Stimulated activated CD4-positive, alpha-beta T cell treated with anti-CD3 and anti-CD28 coated beads, Interleukin-12 subunit alpha, Interleukin-12 subunit beta, amount 100 ng/mL, for 4 hours (primary cell): ENCODE data around the gene PROM1.

Experiments
- DNase-seq: peaks from one replicate; pipeline ENCODE4 v3.0.0-alpha.2; 2020

Gene PROM1

GRCh38 chr4:16023776-16024408 is 59.9 kb downstream of the PROM1 start:
- no peak for DNase-seq

- DNase-seq = no peak
Observed at GRCh38 chr4:16021804-16022560, 61.8 kb downstream of the PROM1 start.

GRCh38 chr4:16019649-16020048 is 64.2 kb downstream of the PROM1 start:
- DNase-seq = no peak

- no peak for DNase-seq
Observed at GRCh38 chr4:16018841-16019240, 65.0 kb downstream of the PROM1 start.

GRCh38 chr4:16018061-16018676 is 65.7 kb downstream of the PROM1 start:
- no peak for DNase-seq

GRCh38 chr4:16016536-16016935 is 67.3 kb downstream of the PROM1 start:
- DNase-seq = no peak

- no peak for DNase-seq
Observed at GRCh38 chr4:16011173-16011572, 72.7 kb downstream of the PROM1 start.

GRCh38 chr4:16009153-16009552 is 74.7 kb downstream of the PROM1 start:
- no peak for DNase-seq

GRCh38 chr4:16007471-16008095 is 76.2 kb downstream of the PROM1 start:
- DNase-seq = no peak

GRCh38 chr4:16006771-16007446 is 76.9 kb downstream of the PROM1 start:
- no peak for DNase-seq

- no peak for DNase-seq
Observed at GRCh38 chr4:16005676-16006075, 78.1 kb downstream of the PROM1 start.

GRCh38 chr4:16001484-16001858 is 82.4 kb downstream of the PROM1 start:
- DNase-seq = peak; percentile 20

- DNase-seq = no peak
Observed at GRCh38 chr4:16000708-16001483, 82.9 kb downstream of the PROM1 start.

- DNase-seq = no peak
Observed at GRCh38 chr4:15996773-15997172, 87.0 kb downstream of the PROM1 start.

GRCh38 chr4:15995826-15996225 is 88.0 kb downstream of the PROM1 start:
- no peak for DNase-seq

GRCh38 chr4:15992167-15992485 is 91.7 kb downstream of the PROM1 start:
- no peak for DNase-seq

GRCh38 chr4:15990570-15991285 is 93.1 kb downstream of the PROM1 start:
- DNase-seq = no peak

GRCh38 chr4:15989424-15989823 is 94.4 kb downstream of the PROM1 start:
- DNase-seq = no peak

GRCh38 chr4:15988222-15988621 is 95.6 kb downstream of the PROM1 start:
- DNase-seq = no peak

GRCh38 chr4:15986907-15987306 is 96.9 kb downstream of the PROM1 start:
- DNase-seq = no peak

- DNase-seq = no peak
Observed at GRCh38 chr4:15983610-15984009, 100.2 kb downstream of the PROM1 start.
